Hepatocyte (in vitro differentiated cells): ENCODE results near the gene STK38.
"Not testable (repeated sequence)": the region's sequence is repeated elsewhere in the genome, so short reads cannot be mapped to it uniquely, and the experiment has no call there.

Experiments
- CTCF ChIP-seq: fragments of 200-600 bp; sonication (generic); IDR thresholded peaks from 2 replicates; pipeline ENCODE4 v1.5.1; 2016; ENCODE audit warnings: antibody characterized with exemption, mild to moderate bottlenecking; ENCODE audit not compliant: poor library complexity
- EZH2 ChIP-seq: fragments of 200-600 bp; sonication (generic); IDR thresholded peaks from 2 replicates; pipeline ENCODE4 v1.6.1; 2016; ENCODE audit warnings: antibody characterized with exemption, mild to moderate bottlenecking, borderline replicate concordance
- EZH2phosphoT487 ChIP-seq: fragments of 200-600 bp; sonication (generic); IDR thresholded peaks from one replicate; pipeline ENCODE4 v1.6.1; 2018; ENCODE audit warnings: antibody characterized with exemption, mild to moderate bottlenecking, low read depth, moderate library complexity; ENCODE audit not compliant: unreplicated experiment, severe bottlenecking

DNA sequence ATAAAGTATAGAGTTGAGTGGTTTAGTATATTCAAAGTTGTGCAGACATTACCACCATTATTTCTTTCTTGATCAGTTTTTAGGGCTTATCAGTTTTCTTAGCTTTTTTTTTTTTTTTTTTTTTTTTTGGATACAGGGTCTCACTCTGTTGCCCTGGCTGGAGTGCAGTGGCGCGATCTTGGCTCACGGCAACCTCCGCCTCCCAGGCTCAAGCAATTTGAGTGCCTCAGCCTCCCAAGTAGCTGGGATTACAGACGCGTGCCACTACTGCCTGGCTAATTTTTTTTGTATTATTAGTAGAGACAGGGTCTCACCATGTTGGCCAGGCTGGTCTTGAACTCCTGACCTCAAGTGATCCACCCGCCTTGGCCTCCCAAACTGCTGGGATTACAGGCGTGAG lies 94.4 kb downstream of the STK38 start:
- not testable (repeated sequence) for TF ChIP-seq CTCF, EZH2phosphoT487, EZH2
